ENCODE measurements around the gene MBD3L2B. TPM values are rescaled to one million over a fixed set of nuclear protein-coding genes. Genes with fewer than 3 reads are reported as not detected.

Gene MBD3L2B
- total RNA-seq, 1 donor from 2014 or later, result not detected

- H3K9me3 Mint-ChIP-seq, result peaks cover 14% of the 10 kb centered on the region
- no peak overlapping the region for H2AFZ ChIP-seq (replicated peaks)
Observed at GRCh38 chr19:6996810-6997209, 24.4 kb downstream of the MBD3L2B start.

GRCh38 chr19:6995054-6995453 is 26.2 kb downstream of the MBD3L2B start:
- Mint-ChIP-seq H3K9me3 (peaks cover 16% of the 10 kb centered on the region), H3K27ac (no peak overlapping the region), H3K27me3 (ENCODE audit: insufficient read depth, low read depth) (peaks cover 7% of the 10 kb centered on the region), H3K4me1 (no peaks in the 10 kb centered on the region), H3K4me3 (no peak overlapping the region), H3K36me3 (no peaks in the 10 kb centered on the region)
- TF ChIP-seq, protein P1, sequence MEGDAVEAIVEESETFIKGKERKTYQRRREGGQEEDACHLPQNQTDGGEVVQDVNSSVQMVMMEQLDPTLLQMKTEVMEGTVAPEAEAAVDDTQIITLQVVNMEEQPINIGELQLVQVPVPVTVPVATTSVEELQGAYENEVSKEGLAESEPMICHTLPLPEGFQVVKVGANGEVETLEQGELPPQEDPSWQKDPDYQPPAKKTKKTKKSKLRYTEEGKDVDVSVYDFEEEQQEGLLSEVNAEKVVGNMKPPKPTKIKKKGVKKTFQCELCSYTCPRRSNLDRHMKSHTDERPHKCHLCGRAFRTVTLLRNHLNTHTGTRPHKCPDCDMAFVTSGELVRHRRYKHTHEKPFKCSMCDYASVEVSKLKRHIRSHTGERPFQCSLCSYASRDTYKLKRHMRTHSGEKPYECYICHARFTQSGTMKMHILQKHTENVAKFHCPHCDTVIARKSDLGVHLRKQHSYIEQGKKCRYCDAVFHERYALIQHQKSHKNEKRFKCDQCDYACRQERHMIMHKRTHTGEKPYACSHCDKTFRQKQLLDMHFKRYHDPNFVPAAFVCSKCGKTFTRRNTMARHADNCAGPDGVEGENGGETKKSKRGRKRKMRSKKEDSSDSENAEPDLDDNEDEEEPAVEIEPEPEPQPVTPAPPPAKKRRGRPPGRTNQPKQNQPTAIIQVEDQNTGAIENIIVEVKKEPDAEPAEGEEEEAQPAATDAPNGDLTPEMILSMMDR (IDR thresholded peaks at IDR 0.05), result no peak
- TF ChIP-seq EZH2phosphoT487 (IDR thresholded peaks at IDR 0.05) (no peak), EZH2 (IDR thresholded peaks at IDR 0.05) (no peak)
- Histone ChIP-seq H3K9ac (no peak overlapping the region), H3K27me3 (no peaks in the 10 kb centered on the region), H3F3A (ENCODE audit: low read depth) (peaks cover 2% of the 10 kb centered on the region), H3K4me1 (no peaks in the 10 kb centered on the region), H3K4me2 (no peak overlapping the region), H3K79me2 (ENCODE audit: low read depth) (no peaks in the 10 kb centered on the region), H3K36me3 (no peaks in the 10 kb centered on the region), H3K4me3 (no peak overlapping the region), H2AFZ (replicated peaks) (no peak overlapping the region), H3K9me3 (ENCODE audit: low read depth) (peaks cover 1% of the 10 kb centered on the region), H3K27ac (no peak overlapping the region), H4K20me1 (ENCODE audit: low read depth) (no peaks in the 10 kb centered on the region)
- DNase-seq (ENCODE audit: low spot score), result no peak

More at GRCh38 chr19:6996810-6997209, 24.4 kb downstream of the MBD3L2B start:
- H3K27me3 Mint-ChIP-seq (ENCODE audit: insufficient read depth, low read depth), result peaks cover 6% of the 10 kb centered on the region
- H3F3A ChIP-seq (ENCODE audit: low read depth), result peaks cover 2% of the 10 kb centered on the region
- no peak overlapping the region for H3K27ac Mint-ChIP-seq
- TF ChIP-seq, protein P1 (IDR thresholded peaks at IDR 0.05), result no peak
- no peak for TF ChIP-seq EZH2 (IDR thresholded peaks at IDR 0.05)
- no peak for TF ChIP-seq EZH2phosphoT487 (IDR thresholded peaks at IDR 0.05)
- no peaks in the 10 kb centered on the region for H3K36me3 ChIP-seq
- no peak overlapping the region for H3K4me3 ChIP-seq
- peaks cover 5% of the 10 kb centered on the region for H3K9me3 ChIP-seq (ENCODE audit: low read depth)
- H3K79me2 ChIP-seq (ENCODE audit: low read depth), result no peaks in the 10 kb centered on the region
- H3K4me1 ChIP-seq, result no peaks in the 10 kb centered on the region
- H3K4me3 Mint-ChIP-seq, result no peak overlapping the region
- H4K20me1 ChIP-seq (ENCODE audit: low read depth), result no peaks in the 10 kb centered on the region
- no peaks in the 10 kb centered on the region for H3K27me3 ChIP-seq
- H3K4me2 ChIP-seq, result no peak overlapping the region
- no peak for DNase-seq (ENCODE audit: low spot score)
- no peak overlapping the region for H3K9ac ChIP-seq
- no peaks in the 10 kb centered on the region for H3K4me1 Mint-ChIP-seq
- no peak overlapping the region for H3K27ac ChIP-seq
- H3K36me3 Mint-ChIP-seq, result no peaks in the 10 kb centered on the region

GRCh38 chr19:6988257-6988656 is 33.0 kb downstream of the MBD3L2B start:
- Histone ChIP-seq H3K4me1 (no peaks in the 10 kb centered on the region), H3K4me3 (no peak overlapping the region), H4K20me1 (ENCODE audit: low read depth) (no peaks in the 10 kb centered on the region), H3K27me3 (no peaks in the 10 kb centered on the region), H3K4me2 (no peak overlapping the region), H3K9me3 (ENCODE audit: low read depth) (peaks cover 26% of the 10 kb centered on the region), H3K79me2 (ENCODE audit: low read depth) (no peaks in the 10 kb centered on the region), H3F3A (ENCODE audit: low read depth) (peaks cover 2% of the 10 kb centered on the region), H3K36me3 (no peaks in the 10 kb centered on the region), H2AFZ (replicated peaks) (no peak overlapping the region), H3K9ac (no peak overlapping the region), H3K27ac (no peak overlapping the region)
- DNase-seq (ENCODE audit: low spot score), result no peak
- H3K4me1 Mint-ChIP-seq, result no peaks in the 10 kb centered on the region
- H3K4me3 Mint-ChIP-seq, result no peak overlapping the region
- H3K27me3 Mint-ChIP-seq (ENCODE audit: insufficient read depth, low read depth), result peaks cover 4% of the 10 kb centered on the region
- peaks cover 14% of the 10 kb centered on the region for H3K9me3 Mint-ChIP-seq
- TF ChIP-seq, protein P1 (IDR thresholded peaks at IDR 0.05), result no peak
- no peak for TF ChIP-seq EZH2phosphoT487 (IDR thresholded peaks at IDR 0.05)
- TF ChIP-seq EZH2 (IDR thresholded peaks at IDR 0.05), result no peak
- peaks cover 1% of the 10 kb centered on the region for H3K36me3 Mint-ChIP-seq
- no peak overlapping the region for H3K27ac Mint-ChIP-seq

Data from neural progenitor cell (in vitro differentiated cells).